ENCODE results near the gene CCND1.

The CCND1 gene

DNA sequence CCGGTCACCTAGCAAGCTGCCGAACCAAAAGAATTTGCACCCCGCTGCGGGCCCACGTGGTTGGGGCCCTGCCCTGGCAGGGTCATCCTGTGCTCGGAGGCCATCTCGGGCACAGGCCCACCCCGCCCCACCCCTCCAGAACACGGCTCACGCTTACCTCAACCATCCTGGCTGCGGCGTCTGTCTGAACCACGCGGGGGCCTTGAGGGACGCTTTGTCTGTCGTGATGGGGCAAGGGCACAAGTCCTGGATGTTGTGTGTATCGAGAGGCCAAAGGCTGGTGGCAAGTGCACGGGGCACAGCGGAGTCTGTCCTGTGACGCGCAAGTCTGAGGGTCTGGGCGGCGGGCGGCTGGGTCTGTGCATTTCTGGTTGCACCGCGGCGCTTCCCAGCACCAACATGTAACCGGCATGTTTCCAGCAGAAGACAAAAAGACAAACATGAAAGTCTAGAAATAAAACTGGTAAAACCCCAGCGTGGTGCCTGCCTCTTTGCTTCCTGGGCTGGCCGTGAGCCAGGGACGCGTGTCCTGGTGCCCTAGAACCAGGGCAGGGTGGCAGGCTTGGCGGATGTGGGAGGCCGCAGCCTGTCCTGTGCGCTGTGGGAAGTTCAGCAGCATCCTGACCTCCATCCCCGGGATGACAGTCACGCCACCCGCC is 13.2 kb downstream of the CCND1 start:
- TF ChIP-seq, protein P1, sequence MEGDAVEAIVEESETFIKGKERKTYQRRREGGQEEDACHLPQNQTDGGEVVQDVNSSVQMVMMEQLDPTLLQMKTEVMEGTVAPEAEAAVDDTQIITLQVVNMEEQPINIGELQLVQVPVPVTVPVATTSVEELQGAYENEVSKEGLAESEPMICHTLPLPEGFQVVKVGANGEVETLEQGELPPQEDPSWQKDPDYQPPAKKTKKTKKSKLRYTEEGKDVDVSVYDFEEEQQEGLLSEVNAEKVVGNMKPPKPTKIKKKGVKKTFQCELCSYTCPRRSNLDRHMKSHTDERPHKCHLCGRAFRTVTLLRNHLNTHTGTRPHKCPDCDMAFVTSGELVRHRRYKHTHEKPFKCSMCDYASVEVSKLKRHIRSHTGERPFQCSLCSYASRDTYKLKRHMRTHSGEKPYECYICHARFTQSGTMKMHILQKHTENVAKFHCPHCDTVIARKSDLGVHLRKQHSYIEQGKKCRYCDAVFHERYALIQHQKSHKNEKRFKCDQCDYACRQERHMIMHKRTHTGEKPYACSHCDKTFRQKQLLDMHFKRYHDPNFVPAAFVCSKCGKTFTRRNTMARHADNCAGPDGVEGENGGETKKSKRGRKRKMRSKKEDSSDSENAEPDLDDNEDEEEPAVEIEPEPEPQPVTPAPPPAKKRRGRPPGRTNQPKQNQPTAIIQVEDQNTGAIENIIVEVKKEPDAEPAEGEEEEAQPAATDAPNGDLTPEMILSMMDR (conservative IDR thresholded peaks at IDR 0.05; ENCODE audit: low read depth, low read length): no peak
- no peak overlapping the region for H3K4me3 ChIP-seq (ENCODE audit: low read length)
- DNase-seq (ENCODE audit: low read depth): no peak

DNA sequence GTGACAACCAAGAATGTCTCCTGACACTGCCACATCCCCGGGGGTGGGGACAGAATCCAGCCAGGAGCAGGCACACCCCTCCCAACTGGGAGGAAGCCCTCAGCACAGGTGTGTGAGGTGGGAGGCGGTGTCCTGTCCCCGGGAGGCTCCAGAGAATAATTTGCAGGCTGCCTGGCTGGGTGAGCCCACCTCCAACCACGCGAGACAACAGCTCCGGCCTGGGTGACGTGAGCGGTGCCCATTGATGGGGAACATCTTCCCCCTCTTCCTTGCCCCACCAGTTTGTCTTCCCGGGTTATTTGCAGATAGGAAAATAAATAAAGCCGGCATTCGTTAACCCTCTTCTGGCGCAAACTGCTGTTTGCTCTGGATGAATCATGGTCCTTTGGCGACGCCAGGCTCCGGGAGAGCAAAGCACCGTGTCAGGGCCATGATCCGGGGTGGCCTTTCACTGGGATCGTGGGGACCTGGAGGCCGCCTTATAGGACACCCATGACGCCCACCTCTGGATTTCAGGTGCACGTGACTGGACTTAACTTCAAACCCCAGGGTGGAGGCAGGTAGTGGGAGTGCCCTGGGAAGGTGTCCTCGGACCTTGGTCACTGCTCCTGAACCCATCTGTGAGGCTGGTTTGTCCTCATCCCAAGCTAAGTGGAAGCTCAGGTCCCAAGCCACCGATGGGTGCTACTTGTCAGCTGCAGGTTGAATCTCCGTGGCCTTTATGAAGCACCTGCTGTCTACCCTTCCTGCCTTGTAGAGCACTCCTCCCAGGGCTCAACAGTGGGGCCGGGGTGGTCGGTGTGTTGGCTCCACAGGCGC is 13.9 kb downstream of the CCND1 start:
- no peak for DNase-seq (ENCODE audit: low read depth)
- TF ChIP-seq, protein P1 (conservative IDR thresholded peaks at IDR 0.05; ENCODE audit: low read depth, low read length): no peak
- H3K4me3 ChIP-seq (ENCODE audit: low read length): no peak overlapping the region

DNA sequence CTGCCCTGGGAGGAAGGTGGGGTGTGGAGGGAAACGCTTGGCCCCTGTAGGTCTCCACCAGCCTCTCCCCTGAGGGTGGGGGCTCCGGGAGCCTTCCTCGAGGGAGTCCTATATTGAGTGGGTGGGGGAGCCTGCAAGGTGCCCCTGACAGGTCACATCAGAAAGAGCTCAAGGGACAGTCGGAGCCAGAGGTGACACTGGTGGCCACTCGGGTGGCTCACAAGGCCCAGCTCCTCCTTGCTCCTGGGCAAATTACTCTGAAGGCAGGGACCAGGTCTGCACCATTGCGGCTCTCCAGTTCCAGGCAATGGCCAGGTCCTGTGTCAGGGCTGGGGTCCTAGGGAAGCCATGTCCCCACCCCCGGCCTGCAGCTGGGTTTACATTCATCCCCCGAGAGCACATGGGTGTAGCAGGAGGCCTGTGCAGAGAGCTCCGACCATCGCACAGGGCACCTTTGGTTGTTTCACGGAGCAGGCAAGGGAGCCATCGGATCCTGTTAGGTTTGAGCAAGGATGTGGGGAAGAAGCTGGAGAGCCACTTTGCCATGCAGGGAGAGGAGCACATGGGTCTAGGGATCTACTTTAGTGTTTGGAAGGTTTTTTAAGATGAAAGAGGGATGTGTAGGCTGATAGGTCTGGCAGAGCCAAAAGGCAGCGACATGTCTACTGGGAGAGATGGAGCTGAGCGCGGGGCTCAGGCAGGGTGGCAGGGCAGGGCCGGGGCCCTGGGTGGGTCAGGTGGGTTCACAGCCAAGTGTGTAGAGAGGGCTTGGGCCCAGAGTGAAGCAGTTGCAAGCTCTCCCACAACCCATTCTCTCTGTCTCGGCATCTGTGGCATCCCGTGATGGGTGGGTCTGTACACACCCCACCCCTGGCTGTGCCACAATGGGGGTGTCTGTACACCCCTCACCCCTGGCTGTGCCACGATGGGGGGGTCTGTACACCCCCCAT is 14.8 kb downstream of the CCND1 start:
- H3K4me3 ChIP-seq (ENCODE audit: low read length): no peak overlapping the region
- DNase-seq (ENCODE audit: low read depth): no peak
- TF ChIP-seq, protein P1 (conservative IDR thresholded peaks at IDR 0.05; ENCODE audit: low read depth, low read length): no peak

DNA sequence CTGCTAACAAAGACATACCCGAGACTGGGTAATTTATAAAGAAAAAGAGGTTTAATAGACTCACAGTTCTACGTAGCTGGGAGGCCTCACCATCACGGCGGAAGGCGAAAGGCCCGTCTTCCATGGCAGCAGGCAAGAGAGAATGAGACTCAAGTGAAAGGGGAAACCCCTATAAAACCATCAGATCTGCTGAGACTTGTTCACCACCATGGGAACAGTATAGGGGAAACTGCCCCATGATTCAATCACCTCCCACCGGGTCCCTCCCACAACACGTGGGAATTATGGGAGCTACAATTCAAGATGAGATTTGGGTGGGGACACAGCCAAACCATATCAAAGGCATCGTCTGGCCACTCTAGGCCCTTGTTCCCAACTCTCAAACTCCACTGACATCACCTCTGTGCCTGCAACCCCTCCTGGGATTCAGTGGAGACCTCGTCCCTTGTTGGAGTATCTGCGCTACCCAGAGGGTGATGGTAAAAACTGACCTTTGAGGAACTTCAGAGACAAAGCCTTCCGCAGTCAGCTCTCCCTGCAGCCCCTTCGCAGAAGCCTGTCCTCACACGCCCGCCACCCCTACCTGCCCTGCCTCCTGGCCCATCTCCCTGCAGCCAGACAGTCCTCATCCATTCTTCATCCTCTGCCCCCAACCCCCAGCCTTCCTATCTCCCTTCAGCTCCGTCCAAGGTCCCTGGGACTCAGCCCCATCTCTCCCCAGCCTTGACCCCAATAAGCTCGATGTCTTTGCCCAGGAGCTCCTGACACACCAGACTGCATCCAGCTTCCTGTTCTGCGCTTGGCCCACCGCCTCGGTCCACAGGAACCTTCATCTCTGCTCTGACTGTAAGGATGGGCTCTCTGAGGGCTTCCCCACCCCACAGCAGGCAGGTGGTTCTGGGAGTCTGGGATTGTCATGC is 15.8 kb downstream of the CCND1 start:
- no peak overlapping the region for H3K4me3 ChIP-seq (ENCODE audit: low read length)
- DNase-seq (ENCODE audit: low read depth): no peak
- TF ChIP-seq, protein P1 (conservative IDR thresholded peaks at IDR 0.05; ENCODE audit: low read depth, low read length): no peak

DNA sequence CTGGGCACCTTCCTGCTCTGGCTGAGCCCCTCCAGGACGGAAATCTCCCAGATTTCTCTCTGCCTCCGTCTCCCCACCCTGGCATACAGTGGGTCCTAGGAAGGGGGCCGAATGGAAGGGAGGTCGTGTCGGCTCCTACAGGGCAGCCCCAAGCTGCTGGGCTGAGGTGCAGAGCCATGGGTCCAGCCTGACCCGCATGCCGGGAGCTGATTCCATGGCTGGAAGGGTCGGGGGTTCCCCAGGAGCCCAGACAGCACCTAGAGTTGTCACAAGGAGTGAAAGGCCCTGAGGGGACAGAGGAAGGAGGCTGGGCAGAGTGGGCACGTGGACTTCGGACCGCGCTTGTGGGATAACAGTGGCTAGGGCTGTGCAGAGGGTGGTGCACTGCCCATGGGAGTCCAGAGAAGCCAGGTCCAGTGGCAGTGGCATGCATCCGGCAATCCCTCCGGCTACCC is 16.5 kb downstream of the CCND1 start:
- TF ChIP-seq, protein P1 (conservative IDR thresholded peaks at IDR 0.05; ENCODE audit: low read depth, low read length): no peak
- H3K4me3 ChIP-seq (ENCODE audit: low read length): no peak overlapping the region

More for the DNA sequence above, 16.5 kb downstream of the CCND1 start:
- DNase-seq (ENCODE audit: low read depth): no peak
